Activated CD8-positive, alpha-beta memory T cell treated with anti-CD3 and anti-CD28 coated beads for 48 hours (primary cell): ENCODE results near the gene MTG2.
A peak's percentile ranks its signal among the peaks of the same experiment; 100 is the strongest.
"Not testable (repeated sequence)": the region's sequence is repeated elsewhere in the genome, so short reads cannot be mapped to it uniquely, and the experiment has no call there.

Source experiments
- DNase-seq, 3 experiments: peaks; one replicate each; pipeline ENCODE4 v3.0.0-alpha.2; 2020; ENCODE audit warnings: low read depth in 2 of 3, low spot score in 2 of 3

Gene MTG2

GRCh38 chr20:62145688-62146018, 37.2 kb upstream of the MTG2 start:
- no peak for DNase-seq

GRCh38 chr20:62146019-62146755, 36.6 kb upstream of the MTG2 start:
- no peak for DNase-seq

- DNase-seq: no peak
These were observed 35.7 kb upstream of the MTG2 start for GRCh38 chr20:62147125-62147524.

GRCh38 chr20:62147528-62147927, 35.3 kb upstream of the MTG2 start:
- DNase-seq: no peak

- DNase-seq: not testable (repeated sequence)
These were observed 34.4 kb upstream of the MTG2 start for GRCh38 chr20:62148383-62148782.

GRCh38 chr20:62148908-62149314, 33.9 kb upstream of the MTG2 start:
- no peak for DNase-seq

- DNase-seq: no peak
These were observed 33.1 kb upstream of the MTG2 start for GRCh38 chr20:62149532-62150309.

GRCh38 chr20:62150310-62150575, 32.6 kb upstream of the MTG2 start:
- no peak for DNase-seq

- no peak for DNase-seq
These were observed 31.6 kb upstream of the MTG2 start for GRCh38 chr20:62151225-62151624.

GRCh38 chr20:62151835-62152364, 30.9 kb upstream of the MTG2 start:
- no peak for DNase-seq

GRCh38 chr20:62155428-62156253, 27.2 kb upstream of the MTG2 start:
- no peak for DNase-seq

GRCh38 chr20:62156254-62156556, 26.6 kb upstream of the MTG2 start:
- no peak for DNase-seq

GRCh38 chr20:62156592-62157386, 26.0 kb upstream of the MTG2 start:
- peak in 1 of 3 experiments; percentile 49 for DNase-seq

GRCh38 chr20:62157387-62158087, 25.3 kb upstream of the MTG2 start:
- no peak for DNase-seq

GRCh38 chr20:62158088-62158400, 24.8 kb upstream of the MTG2 start:
- no peak for DNase-seq

- DNase-seq: no peak
These were observed 24.3 kb upstream of the MTG2 start for GRCh38 chr20:62158541-62158940.

- DNase-seq: no peak
These were observed 23.8 kb upstream of the MTG2 start for GRCh38 chr20:62159052-62159451.

GRCh38 chr20:62159839-62160238, 23.0 kb upstream of the MTG2 start:
- DNase-seq: peak; percentile 54 to 62 (median 58)

- DNase-seq: no peak
These were observed 22.6 kb upstream of the MTG2 start for GRCh38 chr20:62160253-62160652.

GRCh38 chr20:62160876-62161275, 22.0 kb upstream of the MTG2 start:
- DNase-seq: no peak

- no peak for DNase-seq
These were observed 21.5 kb upstream of the MTG2 start for GRCh38 chr20:62161347-62161746.
